ENCODE results near the gene ETV1. TPM values are rescaled to one million over a fixed set of nuclear protein-coding genes. Genes with fewer than 3 reads are reported as not detected.

ETV1 gene
- 0.29 TPM for polyA plus RNA-seq (2013)

DNA sequence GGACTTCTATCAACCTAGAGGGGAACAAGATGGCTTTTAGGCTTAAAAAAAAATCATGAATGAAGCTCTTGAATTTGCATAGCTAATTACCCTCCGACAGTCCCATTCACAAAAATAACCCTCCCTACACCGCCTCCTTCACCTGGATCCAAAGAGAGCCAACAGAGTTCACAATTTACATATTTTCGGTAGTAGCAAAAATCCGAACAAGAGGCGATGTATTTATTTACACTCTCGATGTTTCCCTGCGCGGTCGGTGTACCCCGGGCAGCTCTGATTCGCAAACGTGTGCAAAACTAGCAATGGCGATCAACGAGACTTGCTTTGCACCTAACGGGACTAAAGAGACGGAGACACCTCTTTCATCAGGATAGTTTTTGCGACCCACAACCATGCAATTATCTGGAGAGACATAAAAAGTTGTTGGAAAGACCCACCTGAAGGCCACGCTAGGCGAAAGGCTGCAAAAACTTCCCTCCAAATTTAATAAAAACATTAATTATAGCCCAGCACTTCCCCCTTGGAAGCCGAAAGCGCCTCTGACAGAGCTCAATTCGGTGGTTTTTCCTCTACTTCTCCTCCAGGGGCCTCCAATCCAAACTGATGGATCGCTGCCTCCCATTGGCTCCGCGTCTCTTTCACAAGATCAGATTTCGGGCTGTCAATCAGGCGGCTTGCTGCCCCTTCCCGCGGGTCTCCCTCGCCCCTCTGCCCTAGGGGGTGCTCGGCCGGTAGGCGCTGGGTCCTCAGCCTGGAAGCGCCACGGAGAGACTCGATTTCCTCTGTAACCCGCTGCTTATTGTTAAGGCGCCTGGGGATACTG lies at the start of gene ETV1:
Gene ETV1, minus strand, starts transcription at position 541 of the 823 bp plus-strand sequence. CDS start 614 bp downstream, outside the sequence.
- Histone ChIP-seq H3K36me3 (ENCODE audit: control insufficient read depth in 4 of 4, insufficient read depth in 4 of 4, low read length in 3 of 4) (no peaks in the 10 kb centered on the region), H3K4me3 (ENCODE audit: control insufficient read depth in 1 of 7, extremely low read depth in 1 of 7, insufficient read depth in 4 of 7, low read depth in 2 of 7, low read length in 6 of 7) (peak within 1 kb of the TSS; percentile 47 to 89 (median 78)), H3K27me3 (replicated peaks in 2 of 5; ENCODE audit: control insufficient read depth in 4 of 5, insufficient read depth in 5 of 5, low read length in 4 of 5) (peaks cover 0 to 14% (median 2%) of the 10 kb centered on the region in 5 experiments), H3K4me1 (ENCODE audit: control extremely low read depth in 1 of 4, control insufficient read depth in 4 of 4, insufficient read depth in 4 of 4, low read length in 3 of 4) (peaks cover 10 to 35% (median 29%) of the 10 kb centered on the region in 4 experiments), H3K9me3 (ENCODE audit: control extremely low read depth in 1 of 5, control insufficient read depth in 4 of 5, insufficient read depth in 2 of 5, low read depth in 1 of 5, low read length in 4 of 5) (no peaks in the 10 kb centered on the region), H3K27ac (ENCODE audit: insufficient read depth in 1 of 2, low read depth in 1 of 2, low read length in 2 of 2, poor library complexity in 1 of 2, severe bottlenecking in 2 of 2) (peak within 1 kb of the TSS in 1 of 2 experiments; percentile 57)
- WGBS (ENCODE audit: insufficient coverage), result under 1% methylated on average over 37 of the region's 38 CpGs
- ChIA-PET POLR2A (no interaction called here), CTCF (interaction anchor here (1.0 to 2.6 kb wide), 4 partner anchors 9 to 246 kb away, joined by 3 to 10 read pairs (median 4); no protein-coding TSS in a partner anchor)
- peak; percentile 33 to 53 (median 38) for DNase-seq

DNA sequence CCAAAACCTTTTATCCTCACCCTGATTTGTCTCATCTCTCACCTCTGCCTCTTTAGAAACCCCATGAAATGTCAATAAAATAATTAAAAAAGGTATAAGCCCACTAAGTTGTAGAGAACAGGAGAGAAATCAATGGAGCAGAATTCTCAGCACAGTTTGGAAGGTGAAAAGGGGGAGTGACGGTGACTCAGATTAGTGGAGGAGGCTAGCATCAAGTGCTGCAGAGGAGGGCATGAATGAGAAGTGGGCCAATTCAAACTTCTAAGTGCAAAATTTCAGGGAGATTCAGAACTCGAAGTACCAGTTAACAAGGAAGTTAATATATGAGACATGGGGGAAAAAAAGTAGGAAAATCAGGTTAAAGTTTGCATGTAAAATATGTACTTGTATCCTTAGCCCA lies 34.9 kb upstream of the ETV1 start:
- ChIA-PET CTCF (no interaction called here), POLR2A (no interaction called here)
- H3K27me3 ChIP-seq (replicated peaks in 2 of 5; ENCODE audit: control insufficient read depth in 4 of 5, insufficient read depth in 5 of 5, low read length in 4 of 5), result no peaks in the 10 kb centered on the region
- H3K4me3 ChIP-seq (ENCODE audit: control insufficient read depth in 1 of 7, extremely low read depth in 1 of 7, insufficient read depth in 4 of 7, low read depth in 2 of 7, low read length in 6 of 7), result no peak overlapping the region
- no peaks in the 10 kb centered on the region for H3K4me1 ChIP-seq (ENCODE audit: control extremely low read depth in 1 of 4, control insufficient read depth in 4 of 4, insufficient read depth in 4 of 4, low read length in 3 of 4)
- no peaks in the 10 kb centered on the region for H3K36me3 ChIP-seq (ENCODE audit: control insufficient read depth in 4 of 4, insufficient read depth in 4 of 4, low read length in 3 of 4)
- DNase-seq, result no peak
- H3K9me3 ChIP-seq (ENCODE audit: control extremely low read depth in 1 of 5, control insufficient read depth in 4 of 5, insufficient read depth in 2 of 5, low read depth in 1 of 5, low read length in 4 of 5), result no peaks in the 10 kb centered on the region
- 100% methylated on average over 1 of the region's 2 CpGs for WGBS (ENCODE audit: insufficient coverage)
- no peak overlapping the region for H3K27ac ChIP-seq (ENCODE audit: insufficient read depth in 1 of 2, low read depth in 1 of 2, low read length in 2 of 2, poor library complexity in 1 of 2, severe bottlenecking in 2 of 2)

- no peaks in the 10 kb centered on the region for H3K4me1 ChIP-seq (ENCODE audit: control extremely low read depth in 1 of 4, control insufficient read depth in 4 of 4, insufficient read depth in 4 of 4, low read length in 3 of 4)
- ChIA-PET CTCF (no interaction called here), POLR2A (no interaction called here)
- no peak for DNase-seq
- no peak overlapping the region for H3K27ac ChIP-seq (ENCODE audit: insufficient read depth in 1 of 2, low read depth in 1 of 2, low read length in 2 of 2, poor library complexity in 1 of 2, severe bottlenecking in 2 of 2)
- no CpG with 5 or more reads among the region's 2 CpGs for WGBS (ENCODE audit: insufficient coverage)
- no peaks in the 10 kb centered on the region for H3K27me3 ChIP-seq (replicated peaks in 2 of 5; ENCODE audit: control insufficient read depth in 4 of 5, insufficient read depth in 5 of 5, low read length in 4 of 5)
- no peaks in the 10 kb centered on the region for H3K9me3 ChIP-seq (ENCODE audit: control extremely low read depth in 1 of 5, control insufficient read depth in 4 of 5, insufficient read depth in 2 of 5, low read depth in 1 of 5, low read length in 4 of 5)
- no peaks in the 10 kb centered on the region for H3K36me3 ChIP-seq (ENCODE audit: control insufficient read depth in 4 of 4, insufficient read depth in 4 of 4, low read length in 3 of 4)
- no peak overlapping the region for H3K4me3 ChIP-seq (ENCODE audit: control insufficient read depth in 1 of 7, extremely low read depth in 1 of 7, insufficient read depth in 4 of 7, low read depth in 2 of 7, low read length in 6 of 7)
Observed at GRCh38 chr7:14023838-14024237, 34.4 kb upstream of the ETV1 start.

DNA sequence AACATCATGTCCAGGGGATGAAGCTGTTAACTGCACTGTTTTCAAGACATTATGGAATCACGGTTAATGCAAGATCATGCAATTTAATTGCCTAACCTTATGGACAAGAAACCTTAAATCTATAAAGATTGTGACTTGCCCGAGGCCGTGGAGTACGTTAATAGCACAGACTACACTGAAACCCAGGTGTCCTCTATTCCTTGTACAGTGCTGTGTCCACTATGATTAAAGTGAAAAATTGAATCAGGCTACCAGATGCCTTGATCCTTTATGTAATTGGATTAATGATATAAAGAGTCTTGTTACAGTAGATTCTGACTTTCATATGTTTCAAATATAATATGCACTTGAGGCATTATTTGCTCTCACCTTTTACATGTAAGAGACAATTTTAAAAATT lies 33.9 kb upstream of the ETV1 start:
- Histone ChIP-seq H3K4me1 (ENCODE audit: control extremely low read depth in 1 of 4, control insufficient read depth in 4 of 4, insufficient read depth in 4 of 4, low read length in 3 of 4) (no peaks in the 10 kb centered on the region), H3K27me3 (replicated peaks in 2 of 5; ENCODE audit: control insufficient read depth in 4 of 5, insufficient read depth in 5 of 5, low read length in 4 of 5) (no peaks in the 10 kb centered on the region), H3K36me3 (ENCODE audit: control insufficient read depth in 4 of 4, insufficient read depth in 4 of 4, low read length in 3 of 4) (no peaks in the 10 kb centered on the region), H3K9me3 (ENCODE audit: control extremely low read depth in 1 of 5, control insufficient read depth in 4 of 5, insufficient read depth in 2 of 5, low read depth in 1 of 5, low read length in 4 of 5) (no peaks in the 10 kb centered on the region), H3K4me3 (ENCODE audit: control insufficient read depth in 1 of 7, extremely low read depth in 1 of 7, insufficient read depth in 4 of 7, low read depth in 2 of 7, low read length in 6 of 7) (no peak overlapping the region), H3K27ac (ENCODE audit: insufficient read depth in 1 of 2, low read depth in 1 of 2, low read length in 2 of 2, poor library complexity in 1 of 2, severe bottlenecking in 2 of 2) (no peak overlapping the region)
- WGBS (ENCODE audit: insufficient coverage), result 98% methylated on average over 4 of the region's 4 CpGs
- no peak for DNase-seq
- POLR2A ChIA-PET, result no interaction called here
- CTCF ChIA-PET, result no interaction called here

- Histone ChIP-seq H3K4me1 (ENCODE audit: control extremely low read depth in 1 of 4, control insufficient read depth in 4 of 4, insufficient read depth in 4 of 4, low read length in 3 of 4) (no peaks in the 10 kb centered on the region), H3K27me3 (replicated peaks in 2 of 5; ENCODE audit: control insufficient read depth in 4 of 5, insufficient read depth in 5 of 5, low read length in 4 of 5) (no peaks in the 10 kb centered on the region), H3K27ac (ENCODE audit: insufficient read depth in 1 of 2, low read depth in 1 of 2, low read length in 2 of 2, poor library complexity in 1 of 2, severe bottlenecking in 2 of 2) (no peak overlapping the region), H3K4me3 (ENCODE audit: control insufficient read depth in 1 of 7, extremely low read depth in 1 of 7, insufficient read depth in 4 of 7, low read depth in 2 of 7, low read length in 6 of 7) (no peak overlapping the region), H3K36me3 (ENCODE audit: control insufficient read depth in 4 of 4, insufficient read depth in 4 of 4, low read length in 3 of 4) (no peaks in the 10 kb centered on the region), H3K9me3 (ENCODE audit: control extremely low read depth in 1 of 5, control insufficient read depth in 4 of 5, insufficient read depth in 2 of 5, low read depth in 1 of 5, low read length in 4 of 5) (no peaks in the 10 kb centered on the region)
- CTCF ChIA-PET, result no interaction called here
- POLR2A ChIA-PET, result no interaction called here
- WGBS (ENCODE audit: insufficient coverage), result no CpG with 5 or more reads among the region's 3 CpGs
- no peak for DNase-seq
Observed at GRCh38 chr7:14021069-14021468, 31.6 kb upstream of the ETV1 start.

GRCh38 chr7:14020339-14020900 lies 31.0 kb upstream of the ETV1 start:
- 100% methylated on average over 2 of the region's 2 CpGs for WGBS (ENCODE audit: insufficient coverage)
- Histone ChIP-seq H3K9me3 (ENCODE audit: control extremely low read depth in 1 of 5, control insufficient read depth in 4 of 5, insufficient read depth in 2 of 5, low read depth in 1 of 5, low read length in 4 of 5) (no peaks in the 10 kb centered on the region), H3K36me3 (ENCODE audit: control insufficient read depth in 4 of 4, insufficient read depth in 4 of 4, low read length in 3 of 4) (no peaks in the 10 kb centered on the region), H3K27me3 (replicated peaks in 2 of 5; ENCODE audit: control insufficient read depth in 4 of 5, insufficient read depth in 5 of 5, low read length in 4 of 5) (no peaks in the 10 kb centered on the region), H3K27ac (ENCODE audit: insufficient read depth in 1 of 2, low read depth in 1 of 2, low read length in 2 of 2, poor library complexity in 1 of 2, severe bottlenecking in 2 of 2) (no peak overlapping the region), H3K4me1 (ENCODE audit: control extremely low read depth in 1 of 4, control insufficient read depth in 4 of 4, insufficient read depth in 4 of 4, low read length in 3 of 4) (no peaks in the 10 kb centered on the region), H3K4me3 (ENCODE audit: control insufficient read depth in 1 of 7, extremely low read depth in 1 of 7, insufficient read depth in 4 of 7, low read depth in 2 of 7, low read length in 6 of 7) (no peak overlapping the region)
- CTCF ChIA-PET, result interaction anchor here (1.0 kb wide), 1 partner anchor 81 kb away, joined by 3 read pairs; no protein-coding TSS in a partner anchor
- POLR2A ChIA-PET, result no interaction called here
- DNase-seq, result no peak

DNA sequence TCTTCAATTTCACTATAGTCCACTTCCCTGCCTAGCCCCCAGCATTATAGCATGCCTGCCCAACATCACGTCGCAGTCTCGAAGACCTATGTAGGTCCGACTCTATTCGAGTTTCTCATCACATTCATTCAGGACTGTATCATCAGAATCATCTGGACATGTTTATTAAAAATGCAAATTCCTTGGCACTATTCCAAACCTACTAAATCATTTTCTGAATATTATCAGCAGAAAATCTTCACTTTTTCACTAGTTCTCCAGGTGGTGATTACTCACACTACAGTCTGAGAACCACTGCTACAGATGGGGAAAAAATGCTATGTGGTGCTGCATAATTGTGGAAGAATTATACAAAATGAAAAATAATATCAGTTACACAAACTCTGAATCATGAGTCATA lies 29.3 kb upstream of the ETV1 start:
- Histone ChIP-seq H3K36me3 (ENCODE audit: control insufficient read depth in 4 of 4, insufficient read depth in 4 of 4, low read length in 3 of 4) (no peaks in the 10 kb centered on the region), H3K4me3 (ENCODE audit: control insufficient read depth in 1 of 7, extremely low read depth in 1 of 7, insufficient read depth in 4 of 7, low read depth in 2 of 7, low read length in 6 of 7) (no peak overlapping the region), H3K27me3 (replicated peaks in 2 of 5; ENCODE audit: control insufficient read depth in 4 of 5, insufficient read depth in 5 of 5, low read length in 4 of 5) (no peaks in the 10 kb centered on the region), H3K4me1 (ENCODE audit: control extremely low read depth in 1 of 4, control insufficient read depth in 4 of 4, insufficient read depth in 4 of 4, low read length in 3 of 4) (no peaks in the 10 kb centered on the region), H3K27ac (ENCODE audit: insufficient read depth in 1 of 2, low read depth in 1 of 2, low read length in 2 of 2, poor library complexity in 1 of 2, severe bottlenecking in 2 of 2) (no peak overlapping the region), H3K9me3 (ENCODE audit: control extremely low read depth in 1 of 5, control insufficient read depth in 4 of 5, insufficient read depth in 2 of 5, low read depth in 1 of 5, low read length in 4 of 5) (no peaks in the 10 kb centered on the region)
- 92% methylated on average over 5 of the region's 5 CpGs for WGBS (ENCODE audit: insufficient coverage)
- no peak for DNase-seq
- CTCF ChIA-PET, result no interaction called here
- POLR2A ChIA-PET, result no interaction called here

Data from common myeloid progenitor, CD34-positive (primary cell).